ENCODE results near the gene KBTBD13.
A peak's percentile ranks its signal among the peaks of the same experiment; 100 is the strongest.

Gene KBTBD13

GRCh38 chr15:65051266-65051665, 25.3 kb upstream of the KBTBD13 start:
- no peak for DNase-seq (ENCODE audit: low spot score)

GRCh38 chr15:65052956-65053355, 23.6 kb upstream of the KBTBD13 start:
- no peak for DNase-seq (ENCODE audit: low spot score)

GRCh38 chr15:65054333-65055200, 22.0 kb upstream of the KBTBD13 start:
- peak; percentile 78 for DNase-seq (ENCODE audit: low spot score)

GRCh38 chr15:65055201-65055870, 21.2 kb upstream of the KBTBD13 start:
- no peak for DNase-seq (ENCODE audit: low spot score)

- no peak for DNase-seq (ENCODE audit: low spot score)
These were observed 20.4 kb upstream of the KBTBD13 start for GRCh38 chr15:65056106-65056505.

- DNase-seq (ENCODE audit: low spot score): no peak
These were observed 19.5 kb upstream of the KBTBD13 start for GRCh38 chr15:65056868-65057548.

GRCh38 chr15:65057549-65057940, 19.0 kb upstream of the KBTBD13 start:
- DNase-seq (ENCODE audit: low spot score): no peak

- DNase-seq (ENCODE audit: low spot score): no peak
These were observed 17.9 kb upstream of the KBTBD13 start for GRCh38 chr15:65058394-65059368.

GRCh38 chr15:65059369-65059750, 17.2 kb upstream of the KBTBD13 start:
- DNase-seq (ENCODE audit: low spot score): no peak

GRCh38 chr15:65059931-65060596, 16.5 kb upstream of the KBTBD13 start:
- no peak for DNase-seq (ENCODE audit: low spot score)

GRCh38 chr15:65060641-65061397, 15.7 kb upstream of the KBTBD13 start:
- no peak for DNase-seq (ENCODE audit: low spot score)

GRCh38 chr15:65062061-65062460, 14.5 kb upstream of the KBTBD13 start:
- no peak for DNase-seq (ENCODE audit: low spot score)

GRCh38 chr15:65062726-65063125, 13.8 kb upstream of the KBTBD13 start:
- no peak for DNase-seq (ENCODE audit: low spot score)

- no peak for DNase-seq (ENCODE audit: low spot score)
These were observed 10.4 kb upstream of the KBTBD13 start for GRCh38 chr15:65066001-65066634.

GRCh38 chr15:65066635-65067316, 9.8 kb upstream of the KBTBD13 start:
- no peak for DNase-seq (ENCODE audit: low spot score)

GRCh38 chr15:65067317-65067644, 9.3 kb upstream of the KBTBD13 start:
- no peak for DNase-seq (ENCODE audit: low spot score)

GRCh38 chr15:65067645-65068402, 8.7 kb upstream of the KBTBD13 start, which contains the start of gene RASL12:
TSS of gene RASL12 (minus strand) at chr15:65067991. CDS start at chr15:65067835, 156 bp downstream.
- no peak for DNase-seq (ENCODE audit: low spot score)

- no peak for DNase-seq (ENCODE audit: low spot score)
These were observed 8.2 kb upstream of the KBTBD13 start for GRCh38 chr15:65068403-65068788.

GRCh38 chr15:65069179-65069578, 7.4 kb upstream of the KBTBD13 start:
- no peak for DNase-seq (ENCODE audit: low spot score)

Data from germinal center (tissue), 1 donor.